ENCODE data around the gene PBX3.
"Not testable (repeated sequence)": the region's sequence is repeated elsewhere in the genome, so short reads cannot be mapped to it uniquely, and the experiment has no call there.

The PBX3 gene

DNA sequence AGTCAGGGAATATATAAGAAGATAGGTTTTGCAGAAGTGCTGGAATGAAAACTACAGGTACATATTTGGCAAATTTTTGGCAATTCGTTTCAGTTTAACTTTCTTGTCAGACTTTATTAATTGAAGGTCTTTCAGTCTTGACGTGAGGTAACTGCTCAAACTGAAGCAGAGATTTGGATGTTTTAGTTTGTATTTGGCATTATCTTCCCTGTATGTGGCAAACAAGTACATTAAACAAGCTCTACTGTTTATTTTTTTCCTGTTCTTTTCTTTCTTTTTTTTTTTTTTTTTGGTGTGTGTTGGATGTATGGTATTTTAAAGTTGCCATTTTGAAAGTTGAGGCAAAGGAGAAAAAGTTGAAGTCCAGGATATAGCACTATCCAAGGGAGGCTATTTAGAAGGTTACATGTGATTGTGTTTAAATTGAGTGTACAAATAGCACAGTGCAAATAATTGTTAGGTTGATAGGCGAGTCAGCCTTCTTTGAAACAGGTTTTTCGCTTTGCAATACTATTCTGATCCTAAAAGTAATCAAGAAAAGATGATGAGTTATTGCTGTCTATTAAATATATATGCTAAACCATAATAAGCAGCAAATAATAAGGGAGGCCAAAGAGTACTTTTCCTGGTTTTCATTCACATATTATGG, 2.2 kb downstream of the PBX3 start:
- DNase-seq = no peak

DNA sequence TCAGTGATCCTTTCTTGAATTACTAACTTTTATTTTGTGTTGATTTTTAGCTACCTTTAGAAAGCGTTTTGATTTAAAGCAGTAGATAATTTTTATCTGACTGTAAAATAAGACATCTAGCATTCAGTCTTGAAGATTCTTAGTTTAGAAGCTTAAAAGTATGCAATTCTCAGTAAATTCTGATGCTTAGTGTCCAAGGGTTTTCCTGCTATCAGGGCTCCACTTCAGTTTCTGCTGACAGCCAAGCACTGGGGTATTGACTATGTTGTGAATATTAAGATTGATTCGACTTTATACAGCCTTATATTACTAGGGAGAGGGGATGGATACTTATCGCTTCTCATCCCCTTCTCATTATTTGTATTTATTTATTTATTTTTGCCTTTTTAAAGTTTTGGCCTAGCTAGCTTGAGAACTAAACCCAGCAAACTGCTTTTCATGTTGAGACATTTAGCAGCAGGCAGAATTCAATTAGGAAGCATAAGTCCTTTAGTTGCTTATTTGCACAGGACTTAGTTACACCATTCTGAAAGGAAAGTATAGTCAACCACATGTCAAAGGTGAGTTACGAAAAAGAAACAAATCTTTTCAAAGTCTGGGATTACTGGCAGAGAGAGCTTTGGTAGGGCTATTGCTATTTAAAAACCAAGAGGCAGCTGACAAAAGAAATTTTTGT, 2.9 kb downstream of the PBX3 start:
- no peak for DNase-seq

DNA sequence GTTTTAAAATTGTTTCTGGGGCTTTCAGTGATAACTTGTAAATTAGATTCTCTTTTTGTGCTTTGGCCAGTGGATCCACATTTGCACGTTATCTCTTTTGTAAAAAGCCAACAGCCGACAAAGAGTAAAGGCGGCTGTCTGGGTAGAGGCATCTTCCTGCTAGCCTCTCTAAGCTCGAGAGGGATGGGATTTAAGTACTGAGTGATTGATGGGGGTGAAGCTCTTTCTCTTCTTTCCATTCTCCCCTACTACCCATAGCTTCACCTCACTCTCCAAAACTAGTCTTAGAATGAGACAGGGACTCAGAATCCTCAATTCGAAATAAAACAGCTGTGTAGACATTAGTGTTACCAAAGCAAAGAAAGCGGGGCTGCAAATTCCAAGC, 3.4 kb downstream of the PBX3 start:
- no peak for DNase-seq

- no peak for DNase-seq
Measured at GRCh38 chr9:125752070-125752628, 5.0 kb downstream of the PBX3 start.

GRCh38 chr9:125754096-125754495, 6.9 kb downstream of the PBX3 start:
- no peak for DNase-seq

DNA sequence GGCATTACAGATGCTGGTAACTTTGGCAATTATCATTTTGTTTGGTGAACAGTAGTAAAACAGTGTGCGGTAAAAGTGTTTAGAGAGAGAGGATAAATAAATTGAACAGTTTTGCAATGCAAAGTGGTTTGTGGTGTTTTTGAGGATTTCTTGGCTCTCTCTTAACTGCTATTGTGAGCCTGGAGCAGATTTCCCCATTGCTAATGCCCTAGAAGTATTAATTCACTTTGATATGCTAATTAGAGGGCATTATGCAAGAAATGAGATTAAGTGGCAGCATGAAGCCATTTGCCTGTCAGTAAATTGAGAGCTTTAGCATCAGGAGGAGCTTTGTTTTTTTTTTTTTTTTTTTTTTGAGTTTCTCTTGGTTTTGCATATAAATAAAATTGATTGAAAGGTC, 8.2 kb downstream of the PBX3 start:
- DNase-seq = no peak

GRCh38 chr9:125756518-125756917, 9.3 kb downstream of the PBX3 start:
- DNase-seq = no peak

- no peak for DNase-seq
Measured at GRCh38 chr9:125757834-125758233, 10.7 kb downstream of the PBX3 start.

GRCh38 chr9:125758986-125759763, 12.0 kb downstream of the PBX3 start:
- no peak for DNase-seq

- DNase-seq = no peak
Measured at GRCh38 chr9:125759764-125760129, 12.6 kb downstream of the PBX3 start.

- DNase-seq = no peak
Measured at GRCh38 chr9:125760537-125760936, 13.4 kb downstream of the PBX3 start.

DNA sequence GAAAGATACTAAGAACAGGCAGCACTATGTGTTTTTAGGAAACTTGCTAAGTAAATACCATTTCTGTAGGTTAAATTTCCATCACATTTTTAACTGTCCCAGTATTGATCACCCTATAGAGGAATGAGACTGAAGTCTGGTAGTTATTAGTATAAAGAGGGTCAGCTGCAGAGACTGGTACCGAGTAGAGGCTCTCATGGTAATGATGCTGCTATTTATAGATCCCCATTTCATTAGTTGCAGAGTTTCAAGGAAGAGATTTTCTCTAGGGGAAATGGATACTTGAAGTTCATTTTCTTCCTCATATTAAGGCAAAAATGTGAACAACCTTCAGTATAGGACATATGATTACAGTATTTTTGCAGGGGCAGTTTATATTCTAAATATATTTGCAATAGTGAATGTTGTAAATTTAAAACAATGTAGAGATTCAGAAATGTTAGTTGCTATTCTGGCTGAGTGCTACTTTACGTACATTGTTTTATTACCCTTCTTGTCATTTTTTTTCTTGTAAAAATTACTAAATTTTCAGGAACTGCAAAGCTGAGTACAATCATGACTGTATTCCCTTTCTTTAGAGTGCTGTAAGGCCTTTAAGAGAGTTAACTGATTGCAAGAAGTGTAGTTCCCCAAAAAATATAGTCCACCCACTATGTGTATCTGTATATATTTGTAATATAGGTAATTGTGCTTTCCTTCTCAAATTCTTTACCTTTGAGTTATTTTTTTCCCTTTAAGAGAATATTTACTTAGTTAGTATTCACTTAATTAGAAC, 14.7 kb downstream of the PBX3 start:
- DNase-seq = no peak

DNA sequence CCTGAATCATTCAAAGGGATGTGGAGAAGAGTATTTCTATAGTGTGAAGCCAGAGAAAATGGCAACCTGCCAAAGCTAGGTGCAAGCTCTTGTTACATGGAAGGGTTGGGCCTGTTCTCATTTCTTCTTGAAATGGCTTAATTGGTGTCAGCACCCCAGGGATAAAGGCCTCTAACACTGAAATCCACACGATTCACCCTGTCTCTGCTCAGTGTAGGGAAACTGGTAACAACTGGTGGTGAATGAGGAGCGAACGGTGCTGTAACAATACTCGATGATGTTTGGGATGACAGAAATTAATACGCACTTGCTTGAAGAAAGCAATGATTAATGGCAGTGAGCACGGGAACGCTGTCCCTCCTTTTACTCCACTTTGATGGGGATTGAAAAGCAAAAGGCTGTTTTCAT, 16.2 kb downstream of the PBX3 start:
- DNase-seq = no peak

DNA sequence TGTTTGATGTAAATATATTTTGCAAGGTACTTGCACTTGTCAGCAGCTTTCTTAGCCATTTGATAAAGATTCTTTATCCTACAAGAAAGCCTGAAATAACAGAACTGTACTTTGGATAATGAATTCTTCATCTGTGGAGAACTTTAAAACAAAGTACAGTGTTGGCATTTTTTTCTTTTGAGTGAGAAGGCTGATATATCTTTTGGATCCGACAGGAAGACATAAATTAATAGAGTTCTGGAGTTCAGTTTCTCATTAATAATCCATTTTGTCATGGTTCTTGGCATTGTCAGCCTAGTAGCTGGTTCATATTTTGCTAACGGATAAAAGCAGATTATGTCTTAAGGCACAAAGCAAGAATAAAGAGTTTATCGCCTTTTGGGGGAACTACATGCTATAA, 17.0 kb downstream of the PBX3 start:
- DNase-seq = no peak

DNA sequence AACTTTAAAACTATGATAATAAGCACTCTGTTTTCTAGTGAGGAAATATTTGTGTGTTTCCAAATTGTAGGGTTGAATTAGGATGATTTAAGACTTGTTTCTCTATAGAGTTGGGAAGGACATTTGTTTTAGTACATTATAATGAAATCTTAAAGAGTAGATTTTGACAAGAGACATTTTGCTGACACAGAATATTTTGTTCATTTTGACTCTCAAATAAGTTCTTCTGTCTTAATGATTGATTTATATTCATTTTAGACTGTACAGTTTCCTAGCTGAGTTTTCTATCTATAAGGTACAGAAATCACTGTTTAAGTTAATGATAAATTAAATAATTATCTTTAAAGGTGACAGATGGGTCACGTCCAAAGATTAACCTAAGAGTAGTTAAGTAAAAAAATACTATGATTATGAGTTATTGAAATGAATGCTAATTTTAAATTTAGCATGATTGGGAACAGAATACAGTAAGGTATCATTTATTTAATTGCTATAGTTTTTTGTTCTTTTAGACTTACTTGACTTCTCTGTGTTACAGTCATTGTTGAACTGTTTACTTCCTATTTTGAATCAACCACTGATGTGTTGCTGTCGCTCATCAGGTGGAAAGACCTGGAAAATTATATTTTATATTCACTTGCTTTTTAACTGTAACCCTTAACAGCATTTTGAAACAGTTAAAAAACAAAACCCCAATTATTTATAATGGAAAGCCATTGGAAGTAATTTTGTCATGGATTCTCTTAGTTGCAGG, 19.5 kb downstream of the PBX3 start:
- DNase-seq = no peak

- no peak for DNase-seq
Measured at GRCh38 chr9:125767349-125767748, 20.2 kb downstream of the PBX3 start.

- DNase-seq = no peak
Measured at GRCh38 chr9:125768803-125769202, 21.6 kb downstream of the PBX3 start.

DNA sequence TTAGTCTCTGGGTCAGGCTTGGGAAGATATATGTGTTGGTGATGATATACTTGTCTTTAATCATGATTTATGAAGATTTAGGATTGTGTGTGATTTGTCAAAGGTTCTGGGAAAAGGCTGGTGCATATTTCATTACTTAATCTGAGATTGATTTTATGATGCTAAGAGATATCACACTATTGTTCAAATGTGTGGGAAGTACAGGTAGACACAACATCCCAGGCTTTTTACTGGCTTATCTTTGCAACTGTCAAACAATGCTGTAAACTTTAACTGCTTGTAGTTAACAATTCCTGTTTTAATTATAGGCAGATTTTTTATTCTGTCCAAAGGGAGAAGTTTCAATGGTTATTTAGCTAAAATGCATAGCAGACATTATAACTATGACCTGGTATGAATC, 23.9 kb downstream of the PBX3 start:
- DNase-seq = no peak

DNA sequence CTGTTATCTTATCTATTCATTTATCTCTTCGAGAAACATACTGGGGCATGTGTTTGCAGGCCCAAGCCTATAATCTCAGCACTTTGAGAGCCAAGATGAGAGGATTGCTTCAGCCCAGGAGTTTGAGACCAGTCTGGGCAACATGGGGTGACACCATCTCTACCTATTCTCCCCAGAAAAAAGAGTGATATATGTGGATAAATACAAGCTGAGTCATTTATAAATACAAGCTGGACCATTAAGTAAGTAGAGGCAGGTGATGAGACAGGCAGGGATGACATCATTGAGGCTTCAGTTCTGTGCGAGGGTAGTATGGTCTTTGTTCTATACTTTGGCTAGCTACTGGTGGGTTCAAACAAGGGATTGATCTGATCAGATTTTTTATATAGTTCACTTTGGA, 25.6 kb downstream of the PBX3 start:
- DNase-seq = no peak

DNA sequence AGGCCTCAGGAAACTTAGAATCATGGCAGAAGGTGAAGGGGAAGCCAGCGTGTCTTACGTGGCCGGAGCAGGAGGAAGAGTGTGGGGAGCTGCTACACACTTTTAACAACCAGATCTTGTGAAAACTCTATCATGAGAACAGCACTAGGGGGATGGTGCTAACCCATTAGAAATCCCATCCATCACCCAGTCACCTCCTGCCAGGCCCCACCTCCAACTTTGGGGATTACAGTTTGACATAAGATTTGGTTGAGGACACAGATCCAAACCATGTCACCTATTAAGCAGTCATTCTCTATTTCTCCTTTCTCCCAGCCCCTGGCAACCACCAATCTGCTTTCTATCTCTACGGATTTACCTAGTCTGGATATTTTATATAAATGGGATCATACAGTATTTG, 26.9 kb downstream of the PBX3 start:
- no peak for DNase-seq

GRCh38 chr9:125776789-125777188, 29.6 kb downstream of the PBX3 start:
- DNase-seq = not testable (repeated sequence)

DNA sequence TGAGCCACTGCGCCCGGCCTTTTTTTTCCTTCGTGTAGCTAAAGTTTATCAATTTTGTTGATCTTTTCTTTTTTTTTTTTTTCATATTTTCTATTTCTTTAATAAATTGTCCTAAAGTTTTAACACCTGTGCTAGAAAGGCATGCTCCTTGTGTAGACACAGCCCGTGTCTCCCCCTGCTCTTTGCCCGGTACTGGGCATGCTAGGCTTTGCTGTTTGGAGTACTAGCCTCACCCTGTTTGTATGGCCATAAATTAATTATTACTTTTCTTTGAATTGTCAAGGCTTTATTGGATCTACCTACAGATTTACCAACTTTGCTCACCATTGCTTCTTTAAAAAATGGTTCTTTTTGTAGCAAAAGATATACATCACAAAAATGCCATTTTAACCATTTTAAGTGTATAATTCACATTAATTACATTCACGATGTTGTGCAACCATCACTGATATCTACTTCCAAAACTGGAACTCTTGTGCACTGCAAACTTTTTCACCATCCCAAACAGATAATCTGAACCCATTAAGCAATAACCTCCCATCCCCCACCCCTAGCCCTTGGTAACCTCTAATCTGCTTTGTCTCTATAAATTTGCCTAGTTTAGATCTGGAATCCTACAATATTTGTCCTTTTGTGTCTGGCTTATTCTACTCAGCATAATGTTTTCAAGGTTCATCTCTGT, 31.5 kb downstream of the PBX3 start:
- DNase-seq = not testable (repeated sequence)
